Epidermal melanocyte (primary cell): ENCODE data around the gene CHSY3.

Experiments used
- DNase-seq: peaks from one replicate; pipeline ENCODE4 v3.0.0; 2011; ENCODE audit warnings: low spot score; ENCODE audit not compliant: insufficient read length

CHSY3 gene

GRCh38 chr5:129945028-129945427, 40.8 kb downstream of the CHSY3 start:
- peak; percentile 66 for DNase-seq

- no peak for DNase-seq
Observed at GRCh38 chr5:129945774-129946270, 41.6 kb downstream of the CHSY3 start.

- no peak for DNase-seq
Observed at GRCh38 chr5:129951039-129951438, 46.8 kb downstream of the CHSY3 start.

- no peak for DNase-seq
Observed at GRCh38 chr5:129958581-129958980, 54.3 kb downstream of the CHSY3 start.

- DNase-seq, result no peak
Observed at GRCh38 chr5:129960831-129961230, 56.6 kb downstream of the CHSY3 start.

GRCh38 chr5:129962506-129962905, 58.2 kb downstream of the CHSY3 start:
- no peak for DNase-seq

- DNase-seq, result peak; percentile 20
Observed at GRCh38 chr5:129963359-129963758, 59.1 kb downstream of the CHSY3 start.

- DNase-seq, result no peak
Observed at GRCh38 chr5:129966071-129966470, 61.8 kb downstream of the CHSY3 start.

GRCh38 chr5:129971714-129972113, 67.4 kb downstream of the CHSY3 start:
- DNase-seq, result no peak

- DNase-seq, result no peak
Observed at GRCh38 chr5:129972465-129973141, 68.3 kb downstream of the CHSY3 start.

GRCh38 chr5:129973716-129974426, 69.6 kb downstream of the CHSY3 start:
- no peak for DNase-seq

- DNase-seq, result no peak
Observed at GRCh38 chr5:129977810-129978209, 73.5 kb downstream of the CHSY3 start.

GRCh38 chr5:129978270-129978669, 74.0 kb downstream of the CHSY3 start:
- no peak for DNase-seq

GRCh38 chr5:129988453-129988852, 84.2 kb downstream of the CHSY3 start:
- DNase-seq, result no peak

GRCh38 chr5:129991780-129992179, 87.5 kb downstream of the CHSY3 start:
- peak; percentile 63 for DNase-seq

- DNase-seq, result no peak
Observed at GRCh38 chr5:129996896-129997295, 92.6 kb downstream of the CHSY3 start.

- DNase-seq, result no peak
Observed at GRCh38 chr5:130000460-130000859, 96.2 kb downstream of the CHSY3 start.

- no peak for DNase-seq
Observed at GRCh38 chr5:130002183-130002582, 97.9 kb downstream of the CHSY3 start.

GRCh38 chr5:130002876-130003275, 98.6 kb downstream of the CHSY3 start:
- DNase-seq, result no peak

GRCh38 chr5:130011986-130012385, 107.7 kb downstream of the CHSY3 start:
- DNase-seq, result no peak

- no peak for DNase-seq
Observed at GRCh38 chr5:130017173-130017572, 112.9 kb downstream of the CHSY3 start.

GRCh38 chr5:130018641-130019040, 114.4 kb downstream of the CHSY3 start:
- no peak for DNase-seq

GRCh38 chr5:130021000-130021399, 116.7 kb downstream of the CHSY3 start:
- DNase-seq, result no peak
